ENCODE measurements around the gene TMA7B.

The TMA7B gene

DNA sequence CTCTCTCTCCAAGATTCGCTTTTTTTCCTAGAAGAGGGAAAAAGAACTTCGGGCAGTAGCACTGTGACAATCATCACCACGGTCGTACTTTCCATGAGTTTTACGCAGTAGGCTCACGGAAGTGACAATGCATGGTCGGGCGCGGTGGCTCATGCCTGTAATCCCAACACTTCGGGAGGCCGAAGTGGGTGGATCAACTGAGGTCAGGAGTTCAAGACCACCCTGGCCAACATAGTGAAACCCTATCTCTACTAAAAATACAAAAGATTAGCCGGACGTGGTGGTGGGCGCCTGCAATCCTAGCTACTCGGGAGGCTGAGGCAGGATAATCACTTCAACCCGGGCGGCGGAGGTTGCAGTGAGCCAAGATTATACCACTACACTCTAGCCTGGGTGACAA lies 35.9 kb upstream of the TMA7B start:
- Histone ChIP-seq H3K4me3 (ENCODE audit: low read depth in 1 of 2, low read length in 2 of 2) (no peak overlapping the region), H3K4me1 (ENCODE audit: control insufficient read depth in 1 of 2, insufficient read depth in 2 of 2, low read length in 2 of 2) (no peaks in the 10 kb centered on the region), H3K27ac (ENCODE audit: low read length) (no peak overlapping the region), H3K36me3 (ENCODE audit: control insufficient read depth in 1 of 2, insufficient read depth in 2 of 2, low read length in 2 of 2) (no peaks in the 10 kb centered on the region), H3K27me3 (ENCODE audit: low read depth, low read length) (no peaks in the 10 kb centered on the region), H3K9me3 (ENCODE audit: control insufficient read depth in 1 of 2, low read length in 2 of 2) (no peaks in the 10 kb centered on the region)

DNA sequence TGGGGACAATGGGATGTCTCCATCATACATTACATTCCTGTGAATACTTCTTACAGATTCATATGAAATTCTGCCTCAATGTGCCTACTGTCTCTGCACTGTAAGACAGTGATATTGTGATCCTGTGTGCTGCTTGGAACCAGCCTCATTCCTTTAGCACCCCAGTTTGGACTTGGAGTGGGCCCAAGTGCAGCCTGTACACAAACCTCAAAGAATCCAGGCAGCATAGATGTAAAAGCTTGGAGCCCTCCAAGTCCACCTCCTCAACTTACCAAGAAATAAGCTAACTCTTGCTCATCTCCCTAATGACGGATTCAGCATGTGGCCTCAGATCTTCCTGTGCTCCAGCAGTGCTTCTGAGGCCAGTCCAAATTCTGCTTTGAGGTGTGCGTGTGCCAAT lies 34.9 kb upstream of the TMA7B start:
- H3K27me3 ChIP-seq (ENCODE audit: low read depth, low read length): no peaks in the 10 kb centered on the region
- H3K4me3 ChIP-seq (ENCODE audit: low read depth in 1 of 2, low read length in 2 of 2): no peak overlapping the region
- H3K4me1 ChIP-seq (ENCODE audit: control insufficient read depth in 1 of 2, insufficient read depth in 2 of 2, low read length in 2 of 2): no peaks in the 10 kb centered on the region
- no peak overlapping the region for H3K27ac ChIP-seq (ENCODE audit: low read length)
- no peaks in the 10 kb centered on the region for H3K9me3 ChIP-seq (ENCODE audit: control insufficient read depth in 1 of 2, low read length in 2 of 2)
- H3K36me3 ChIP-seq (ENCODE audit: control insufficient read depth in 1 of 2, insufficient read depth in 2 of 2, low read length in 2 of 2): no peaks in the 10 kb centered on the region

DNA sequence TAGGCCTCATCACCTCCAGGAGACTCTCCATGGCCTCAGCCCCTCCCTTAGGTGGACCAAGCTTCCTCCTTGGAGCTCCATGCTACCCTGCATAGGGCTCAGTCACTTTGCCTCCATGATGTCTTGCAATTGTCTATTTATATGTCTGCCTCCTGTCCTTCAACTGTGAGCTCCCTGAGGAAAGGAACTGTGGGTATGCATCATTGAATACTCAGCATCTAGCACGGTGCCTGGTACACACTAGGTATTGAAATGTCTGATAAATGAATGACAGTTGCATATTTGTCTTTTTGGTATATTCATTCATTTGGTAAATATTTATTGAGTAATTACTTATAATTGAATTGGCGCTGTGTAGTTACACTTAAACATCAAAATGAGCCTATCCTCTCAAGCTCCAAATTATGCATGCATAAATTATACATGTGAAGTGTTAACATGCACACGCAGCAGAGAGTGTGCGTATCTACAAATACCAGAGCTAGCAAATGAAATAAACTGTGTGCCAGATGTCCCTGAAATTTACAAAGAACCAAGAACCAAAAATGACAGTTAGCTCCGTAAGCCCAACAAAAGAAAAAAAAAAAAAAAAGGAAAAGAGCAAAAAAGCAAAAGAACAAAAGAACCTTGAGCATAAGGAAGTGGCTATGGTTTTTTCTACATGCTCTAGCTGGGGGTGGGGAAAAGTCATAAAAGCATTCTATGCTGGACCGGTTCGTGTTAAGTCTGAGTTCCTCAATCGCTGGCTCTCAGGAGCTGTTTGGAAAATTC lies 34.1 kb upstream of the TMA7B start:
- H3K36me3 ChIP-seq (ENCODE audit: control insufficient read depth in 1 of 2, insufficient read depth in 2 of 2, low read length in 2 of 2): no peaks in the 10 kb centered on the region
- H3K27me3 ChIP-seq (ENCODE audit: low read depth, low read length): no peaks in the 10 kb centered on the region
- no peak overlapping the region for H3K4me3 ChIP-seq (ENCODE audit: low read depth in 1 of 2, low read length in 2 of 2)
- H3K4me1 ChIP-seq (ENCODE audit: control insufficient read depth in 1 of 2, insufficient read depth in 2 of 2, low read length in 2 of 2): no peaks in the 10 kb centered on the region
- no peak overlapping the region for H3K27ac ChIP-seq (ENCODE audit: low read length)
- H3K9me3 ChIP-seq (ENCODE audit: control insufficient read depth in 1 of 2, low read length in 2 of 2): no peaks in the 10 kb centered on the region

DNA sequence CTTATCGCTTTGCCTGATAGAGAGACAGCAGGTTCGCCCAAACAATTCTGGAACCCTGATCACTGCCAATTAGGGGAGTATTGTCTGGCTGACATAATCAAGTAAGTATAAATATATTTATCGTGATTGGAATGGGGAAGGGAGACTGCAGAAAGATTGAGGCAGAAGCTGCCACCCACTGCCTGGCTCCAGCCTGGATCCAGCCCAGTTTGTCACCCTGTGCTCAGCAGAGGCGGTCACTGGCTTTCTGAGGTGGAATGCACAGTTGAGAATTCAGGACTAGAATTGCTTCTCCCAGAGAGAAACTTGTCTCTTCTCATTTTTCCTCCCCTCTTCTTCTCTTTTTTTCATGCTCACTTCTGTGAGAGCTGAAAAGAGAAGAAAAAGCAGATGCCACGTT lies 33.4 kb upstream of the TMA7B start:
- no peaks in the 10 kb centered on the region for H3K36me3 ChIP-seq (ENCODE audit: control insufficient read depth in 1 of 2, insufficient read depth in 2 of 2, low read length in 2 of 2)
- no peak overlapping the region for H3K27ac ChIP-seq (ENCODE audit: low read length)
- no peak overlapping the region for H3K4me3 ChIP-seq (ENCODE audit: low read depth in 1 of 2, low read length in 2 of 2)
- no peaks in the 10 kb centered on the region for H3K27me3 ChIP-seq (ENCODE audit: low read depth, low read length)
- H3K4me1 ChIP-seq (ENCODE audit: control insufficient read depth in 1 of 2, insufficient read depth in 2 of 2, low read length in 2 of 2): no peaks in the 10 kb centered on the region
- no peaks in the 10 kb centered on the region for H3K9me3 ChIP-seq (ENCODE audit: control insufficient read depth in 1 of 2, low read length in 2 of 2)

DNA sequence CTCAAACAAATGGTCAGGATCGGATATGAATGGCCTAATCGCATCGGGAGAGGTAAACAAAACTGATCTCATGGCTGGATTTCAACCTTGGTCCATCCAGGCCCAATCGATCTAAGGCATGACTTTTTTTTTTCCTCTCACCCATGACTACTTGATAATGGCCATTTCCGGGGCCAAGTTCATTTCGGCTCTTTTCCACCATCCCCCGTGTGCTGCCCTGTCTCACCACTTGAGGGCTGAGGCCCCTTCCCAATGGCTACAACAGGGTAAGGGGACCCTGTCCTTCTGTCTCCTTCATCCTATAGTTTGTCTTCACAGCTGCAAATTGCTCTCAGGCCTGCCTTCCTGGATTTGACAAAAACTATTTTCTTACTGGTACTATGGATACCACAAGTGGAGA lies 32.7 kb upstream of the TMA7B start:
- H3K27me3 ChIP-seq (ENCODE audit: low read depth, low read length): no peaks in the 10 kb centered on the region
- H3K9me3 ChIP-seq (ENCODE audit: control insufficient read depth in 1 of 2, low read length in 2 of 2): no peaks in the 10 kb centered on the region
- H3K4me1 ChIP-seq (ENCODE audit: control insufficient read depth in 1 of 2, insufficient read depth in 2 of 2, low read length in 2 of 2): no peaks in the 10 kb centered on the region
- no peaks in the 10 kb centered on the region for H3K36me3 ChIP-seq (ENCODE audit: control insufficient read depth in 1 of 2, insufficient read depth in 2 of 2, low read length in 2 of 2)
- H3K4me3 ChIP-seq (ENCODE audit: low read depth in 1 of 2, low read length in 2 of 2): no peak overlapping the region
- H3K27ac ChIP-seq (ENCODE audit: low read length): no peak overlapping the region

DNA sequence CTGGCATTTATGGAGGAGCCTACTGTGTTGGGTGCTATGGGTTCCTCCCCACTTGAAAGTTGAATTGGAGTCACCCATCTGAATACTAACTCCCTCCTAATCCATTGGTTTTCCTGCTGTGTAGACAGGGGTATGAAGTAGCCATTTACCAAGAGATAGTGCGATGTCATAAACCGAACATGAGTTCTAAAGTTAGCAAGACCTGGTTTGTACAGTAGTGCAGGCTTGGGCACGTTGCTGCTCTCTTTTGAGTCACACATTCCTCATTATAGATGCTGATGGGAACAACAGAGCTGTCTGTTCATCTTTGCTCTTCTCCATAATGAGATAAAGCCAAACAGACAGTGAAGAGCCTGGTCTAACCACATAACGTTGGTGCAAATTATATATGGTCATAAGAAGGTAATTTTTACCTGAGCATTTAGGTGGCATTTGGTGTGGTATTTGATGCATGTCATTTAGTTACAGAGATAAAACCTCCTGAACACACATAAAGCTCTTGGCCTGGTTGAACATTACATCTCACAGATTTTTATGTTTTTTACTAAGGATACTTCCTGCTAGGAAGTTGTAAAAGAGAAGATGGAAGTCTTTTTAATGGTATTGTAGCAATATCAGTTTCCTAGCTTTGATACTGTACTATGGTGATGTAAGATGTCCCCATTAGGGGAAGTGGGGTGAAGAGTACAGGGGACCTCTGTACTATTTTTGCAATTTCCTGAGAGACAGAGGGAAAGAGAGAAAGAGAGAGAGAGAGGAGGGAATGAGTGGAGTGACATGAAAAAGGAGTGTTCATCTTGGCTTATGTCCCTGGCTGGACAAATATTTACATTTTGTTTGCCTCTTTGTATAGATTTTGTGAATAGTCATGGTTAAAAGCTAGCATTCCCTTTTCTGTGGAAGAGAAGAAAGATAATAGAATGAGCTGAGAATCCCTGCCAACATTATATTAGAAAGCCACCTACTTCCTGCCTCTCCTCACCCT lies 31.4 kb upstream of the TMA7B start:
- H3K27me3 ChIP-seq (ENCODE audit: low read depth, low read length): no peaks in the 10 kb centered on the region
- no peak overlapping the region for H3K27ac ChIP-seq (ENCODE audit: low read length)
- no peak overlapping the region for H3K4me3 ChIP-seq (ENCODE audit: low read depth in 1 of 2, low read length in 2 of 2)
- no peaks in the 10 kb centered on the region for H3K36me3 ChIP-seq (ENCODE audit: control insufficient read depth in 1 of 2, insufficient read depth in 2 of 2, low read length in 2 of 2)
- H3K4me1 ChIP-seq (ENCODE audit: control insufficient read depth in 1 of 2, insufficient read depth in 2 of 2, low read length in 2 of 2): no peaks in the 10 kb centered on the region
- no peaks in the 10 kb centered on the region for H3K9me3 ChIP-seq (ENCODE audit: control insufficient read depth in 1 of 2, low read length in 2 of 2)

DNA sequence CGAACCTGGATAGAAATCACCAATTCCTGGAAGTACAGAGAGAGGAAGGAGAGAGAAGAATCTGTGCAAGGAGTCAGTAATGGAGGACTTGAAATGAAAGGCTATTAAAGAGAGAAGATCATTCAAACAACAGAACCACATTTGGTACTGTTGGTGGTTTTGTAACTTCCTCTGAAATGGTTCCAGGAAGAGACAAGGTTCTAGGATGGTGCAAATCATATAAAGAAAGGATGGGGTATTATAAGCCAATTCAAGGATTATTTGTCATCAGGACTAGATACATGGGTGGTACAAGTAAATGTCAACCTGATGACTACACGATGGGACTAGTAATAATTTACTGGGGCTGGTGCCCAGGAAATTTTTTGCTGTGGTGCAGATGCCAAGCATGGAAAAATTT lies 28.9 kb upstream of the TMA7B start:
- Histone ChIP-seq H3K4me1 (ENCODE audit: control insufficient read depth in 1 of 2, insufficient read depth in 2 of 2, low read length in 2 of 2) (no peaks in the 10 kb centered on the region), H3K27ac (ENCODE audit: low read length) (no peak overlapping the region), H3K27me3 (ENCODE audit: low read depth, low read length) (no peaks in the 10 kb centered on the region), H3K4me3 (ENCODE audit: low read depth in 1 of 2, low read length in 2 of 2) (no peak overlapping the region), H3K36me3 (ENCODE audit: control insufficient read depth in 1 of 2, insufficient read depth in 2 of 2, low read length in 2 of 2) (no peaks in the 10 kb centered on the region), H3K9me3 (ENCODE audit: control insufficient read depth in 1 of 2, low read length in 2 of 2) (no peaks in the 10 kb centered on the region)

DNA sequence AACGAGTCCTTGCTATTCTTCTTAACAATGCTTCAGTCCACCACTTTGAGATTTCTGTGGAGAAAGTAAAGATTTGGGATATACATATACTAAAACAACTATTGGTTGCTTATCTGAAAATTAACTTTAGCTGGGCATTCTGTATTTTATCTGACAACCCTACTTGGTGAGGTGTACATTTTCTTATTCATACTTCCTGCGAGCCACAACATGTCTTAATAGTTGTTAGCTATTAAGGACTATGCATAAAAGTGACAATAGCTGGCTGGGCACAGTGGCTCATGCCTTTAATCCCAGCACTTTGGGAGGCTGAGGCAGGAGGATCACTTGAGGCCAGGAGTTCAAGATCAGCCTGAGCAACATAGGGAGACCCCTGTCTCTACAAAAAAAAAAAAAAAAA lies 28.0 kb upstream of the TMA7B start:
- Histone ChIP-seq H3K27ac (ENCODE audit: low read length) (no peak overlapping the region), H3K27me3 (ENCODE audit: low read depth, low read length) (no peaks in the 10 kb centered on the region), H3K9me3 (ENCODE audit: control insufficient read depth in 1 of 2, low read length in 2 of 2) (no peaks in the 10 kb centered on the region), H3K36me3 (ENCODE audit: control insufficient read depth in 1 of 2, insufficient read depth in 2 of 2, low read length in 2 of 2) (no peaks in the 10 kb centered on the region), H3K4me3 (ENCODE audit: low read depth in 1 of 2, low read length in 2 of 2) (no peak overlapping the region), H3K4me1 (ENCODE audit: control insufficient read depth in 1 of 2, insufficient read depth in 2 of 2, low read length in 2 of 2) (no peaks in the 10 kb centered on the region)

DNA sequence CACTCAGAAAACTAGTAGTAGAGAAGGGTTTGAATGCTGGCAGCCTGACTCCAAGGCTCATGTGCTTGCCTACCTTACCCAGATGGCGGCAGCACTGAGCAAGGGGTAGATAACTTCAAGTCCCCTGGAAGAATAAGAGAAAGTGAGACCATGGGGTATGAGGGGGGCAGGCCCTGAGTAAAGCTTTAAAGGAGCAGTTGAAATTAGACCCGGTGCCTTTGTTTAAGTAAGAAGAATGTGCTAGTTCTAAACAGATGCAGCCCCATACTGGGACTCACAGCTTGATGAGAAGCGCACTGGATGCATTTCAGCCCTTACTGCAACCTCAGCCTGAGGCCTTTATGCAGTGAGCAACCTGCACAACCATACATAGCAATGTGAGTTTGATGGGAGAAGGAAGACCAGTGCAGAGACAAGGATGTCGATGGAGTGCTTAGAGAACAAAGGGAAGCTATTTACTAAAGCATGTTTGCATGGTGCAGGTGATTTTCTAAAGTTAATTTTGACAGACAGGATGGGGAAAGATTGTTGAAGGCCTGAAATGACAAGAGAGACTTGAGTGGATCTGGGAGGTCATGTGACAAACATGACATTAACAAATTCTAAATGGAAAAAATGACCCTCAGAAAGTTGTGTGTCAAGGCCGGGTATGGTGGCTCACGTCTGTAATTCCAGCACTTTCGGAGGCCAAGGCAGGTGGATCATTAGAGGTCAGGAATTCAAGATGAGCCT lies 27.1 kb upstream of the TMA7B start:
- Histone ChIP-seq H3K27me3 (ENCODE audit: low read depth, low read length) (no peaks in the 10 kb centered on the region), H3K27ac (ENCODE audit: low read length) (no peak overlapping the region), H3K9me3 (ENCODE audit: control insufficient read depth in 1 of 2, low read length in 2 of 2) (no peaks in the 10 kb centered on the region), H3K36me3 (ENCODE audit: control insufficient read depth in 1 of 2, insufficient read depth in 2 of 2, low read length in 2 of 2) (no peaks in the 10 kb centered on the region), H3K4me1 (ENCODE audit: control insufficient read depth in 1 of 2, insufficient read depth in 2 of 2, low read length in 2 of 2) (no peaks in the 10 kb centered on the region), H3K4me3 (ENCODE audit: low read depth in 1 of 2, low read length in 2 of 2) (no peak overlapping the region)

DNA sequence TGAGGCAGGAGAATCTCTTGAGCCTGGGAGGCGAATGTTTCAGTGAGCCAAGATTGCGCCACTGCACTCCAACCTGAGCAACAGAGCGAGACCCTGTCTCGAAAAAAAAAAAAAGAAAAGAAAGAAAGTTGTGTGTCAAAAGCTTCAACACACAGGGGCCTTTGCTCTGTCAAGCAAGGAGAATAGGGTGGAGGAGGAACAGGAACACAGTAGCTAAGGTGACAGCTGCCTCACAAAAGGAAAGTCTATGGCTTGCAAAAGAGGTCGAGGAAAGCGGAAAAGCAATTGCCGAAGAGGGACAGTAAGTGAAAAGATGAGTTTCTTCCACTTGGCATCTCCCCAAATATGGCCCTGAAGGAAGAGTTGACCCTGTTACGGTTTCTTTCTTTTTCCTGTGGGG lies 26.5 kb upstream of the TMA7B start:
- Histone ChIP-seq H3K9me3 (ENCODE audit: control insufficient read depth in 1 of 2, low read length in 2 of 2) (no peaks in the 10 kb centered on the region), H3K4me3 (ENCODE audit: low read depth in 1 of 2, low read length in 2 of 2) (no peak overlapping the region), H3K36me3 (ENCODE audit: control insufficient read depth in 1 of 2, insufficient read depth in 2 of 2, low read length in 2 of 2) (no peaks in the 10 kb centered on the region), H3K27me3 (ENCODE audit: low read depth, low read length) (no peaks in the 10 kb centered on the region), H3K4me1 (ENCODE audit: control insufficient read depth in 1 of 2, insufficient read depth in 2 of 2, low read length in 2 of 2) (no peaks in the 10 kb centered on the region), H3K27ac (ENCODE audit: low read length) (no peak overlapping the region)

DNA sequence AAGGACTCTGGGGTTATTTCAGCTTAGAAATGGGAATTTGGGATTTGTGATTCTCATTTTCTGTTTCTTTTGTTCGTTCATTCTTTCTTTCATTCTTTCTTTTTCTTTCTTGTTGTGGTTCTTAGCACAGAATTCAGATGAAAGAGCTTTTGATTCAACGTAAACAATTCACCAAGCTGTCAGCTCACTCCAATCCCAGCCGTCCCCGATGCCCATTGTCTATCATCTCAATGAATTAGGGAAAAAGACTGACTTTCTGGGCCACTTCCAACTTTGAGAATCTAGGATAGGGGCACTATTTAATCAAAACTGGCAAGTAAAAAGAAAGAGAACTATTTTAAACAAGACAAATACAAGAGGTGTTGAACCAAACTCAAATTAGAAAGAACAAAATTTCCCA lies 25.1 kb upstream of the TMA7B start:
- Histone ChIP-seq H3K36me3 (ENCODE audit: control insufficient read depth in 1 of 2, insufficient read depth in 2 of 2, low read length in 2 of 2) (no peaks in the 10 kb centered on the region), H3K27me3 (ENCODE audit: low read depth, low read length) (no peaks in the 10 kb centered on the region), H3K9me3 (ENCODE audit: control insufficient read depth in 1 of 2, low read length in 2 of 2) (no peaks in the 10 kb centered on the region), H3K4me1 (ENCODE audit: control insufficient read depth in 1 of 2, insufficient read depth in 2 of 2, low read length in 2 of 2) (no peaks in the 10 kb centered on the region), H3K4me3 (ENCODE audit: low read depth in 1 of 2, low read length in 2 of 2) (no peak overlapping the region), H3K27ac (ENCODE audit: low read length) (no peak overlapping the region)
